Measurements from ENCODE around the gene DSCAML1.
"Not testable (repeated sequence)": the region's sequence is repeated elsewhere in the genome, so short reads cannot be mapped to it uniquely, and the experiment has no call there.

Gene DSCAML1

DNA sequence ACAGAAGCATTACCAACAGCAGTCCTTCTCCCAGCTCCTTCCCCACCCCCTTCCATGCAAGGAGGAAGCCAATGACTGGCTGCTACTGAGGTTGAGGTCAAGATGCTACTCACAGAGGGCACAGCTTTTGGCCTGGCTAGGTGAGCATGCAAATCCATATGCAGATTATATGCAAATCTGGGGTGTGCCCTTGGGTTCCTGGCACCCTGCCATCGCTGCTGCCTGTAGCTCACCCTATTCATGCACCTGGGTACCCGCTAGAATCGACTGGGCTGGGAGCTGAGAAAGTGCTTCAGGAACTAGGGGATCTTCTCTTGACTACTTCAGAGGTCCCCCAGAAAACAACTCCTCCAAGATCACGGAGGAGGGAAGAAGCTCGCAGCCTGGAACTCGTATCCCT lies 4.0 kb downstream of the DSCAML1 start:
- no peak for DNase-seq (ENCODE audit: low read depth in 2 of 2)

DNA sequence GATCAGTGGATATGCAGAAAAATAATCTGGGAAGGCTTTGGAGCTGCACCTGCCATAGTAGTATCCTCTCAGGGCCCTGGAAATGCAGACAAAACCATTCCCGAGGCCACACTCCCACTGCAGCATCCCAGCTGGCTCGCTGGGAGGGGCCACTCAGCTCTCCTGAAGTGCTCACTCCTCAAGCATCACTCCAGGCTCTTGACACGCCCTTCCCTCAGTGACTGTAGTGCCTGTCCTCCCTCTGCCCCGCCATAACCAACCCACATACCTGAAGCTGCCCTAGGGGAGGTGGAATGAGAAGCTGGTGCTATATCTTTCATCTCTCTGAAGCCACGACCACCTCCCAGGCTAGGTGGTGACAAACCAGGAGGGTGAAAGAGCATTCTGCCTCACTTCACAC lies 4.8 kb downstream of the DSCAML1 start:
- DNase-seq (ENCODE audit: low read depth in 2 of 2) = no peak

DNA sequence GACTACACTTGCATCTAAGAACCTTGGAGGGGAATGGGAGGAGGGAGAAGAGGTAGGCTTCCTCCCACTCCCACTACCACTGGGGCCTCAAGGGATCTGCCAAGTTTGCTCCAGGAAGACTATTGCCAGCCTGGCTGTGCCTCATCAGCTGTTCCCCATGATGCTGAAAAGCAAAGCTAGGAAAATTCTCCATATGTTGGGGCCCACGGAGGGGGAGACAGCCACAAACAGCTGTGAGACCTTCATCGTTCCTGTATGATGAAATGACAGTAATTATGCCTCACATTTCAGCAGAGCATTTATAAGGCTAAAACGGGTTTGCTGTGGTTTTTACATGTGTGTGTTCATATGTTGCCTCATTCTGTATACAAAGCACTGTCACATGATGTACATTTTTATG lies 6.7 kb downstream of the DSCAML1 start:
- no peak for DNase-seq (ENCODE audit: low read depth in 2 of 2)

DNA sequence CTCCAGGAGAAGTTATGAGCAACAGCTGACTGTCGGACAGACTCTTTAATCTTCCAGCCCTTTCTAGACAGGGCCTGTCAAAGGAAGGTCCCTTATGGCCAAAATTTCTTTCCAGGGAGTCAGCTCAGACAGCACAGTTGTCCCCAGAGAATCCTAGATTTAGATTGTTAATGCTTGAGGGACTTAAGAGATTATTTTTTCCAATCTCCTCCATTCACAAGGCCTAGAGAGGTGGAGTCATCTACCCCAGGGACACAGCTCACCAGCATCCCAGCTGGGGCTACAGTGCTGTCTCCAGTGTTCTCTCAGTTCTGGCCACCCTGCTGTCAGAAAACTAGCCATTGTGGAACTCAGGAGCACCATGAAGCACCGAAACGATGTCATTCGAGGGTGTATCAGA lies 7.8 kb downstream of the DSCAML1 start:
- no peak for DNase-seq (ENCODE audit: low read depth in 2 of 2)

DNA sequence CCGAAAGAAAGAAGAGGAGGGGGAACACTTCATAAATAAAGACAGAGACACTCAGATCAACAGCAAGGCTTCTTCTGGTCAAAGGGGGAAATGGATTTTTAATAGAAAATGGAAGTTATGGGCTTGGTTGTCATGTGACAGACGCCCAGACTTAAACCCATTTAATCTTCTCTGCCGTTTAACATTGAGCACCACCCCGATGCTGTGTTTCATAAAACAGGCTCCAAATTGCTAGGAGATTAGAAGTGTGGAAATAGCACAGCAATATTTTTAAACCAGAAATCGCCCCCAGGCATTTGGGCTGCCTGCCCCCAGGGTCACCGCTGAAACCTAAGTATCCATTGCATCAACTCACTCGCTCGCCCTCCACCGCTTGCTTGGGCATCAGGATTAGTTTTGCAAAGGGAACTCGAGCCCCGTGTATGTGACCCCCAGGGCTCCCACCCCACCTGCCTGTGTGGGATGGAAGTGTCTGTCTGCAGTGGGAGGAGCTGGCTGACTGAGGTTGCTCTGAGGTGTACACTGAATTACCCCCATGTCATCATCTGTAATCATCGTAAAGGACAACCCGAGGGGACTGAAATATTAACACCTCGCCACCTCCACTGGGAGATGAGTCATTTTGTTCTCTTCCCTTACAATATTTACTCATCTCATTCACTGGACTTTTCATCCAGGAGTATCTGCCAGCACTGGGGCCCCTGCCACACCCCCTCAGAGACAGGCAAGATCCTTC lies 10.7 kb downstream of the DSCAML1 start:
- no peak for DNase-seq (ENCODE audit: low read depth in 2 of 2)

- DNase-seq (ENCODE audit: low read depth in 2 of 2) = no peak
Measured at GRCh38 chr11:117782101-117782500, 14.9 kb downstream of the DSCAML1 start.

DNA sequence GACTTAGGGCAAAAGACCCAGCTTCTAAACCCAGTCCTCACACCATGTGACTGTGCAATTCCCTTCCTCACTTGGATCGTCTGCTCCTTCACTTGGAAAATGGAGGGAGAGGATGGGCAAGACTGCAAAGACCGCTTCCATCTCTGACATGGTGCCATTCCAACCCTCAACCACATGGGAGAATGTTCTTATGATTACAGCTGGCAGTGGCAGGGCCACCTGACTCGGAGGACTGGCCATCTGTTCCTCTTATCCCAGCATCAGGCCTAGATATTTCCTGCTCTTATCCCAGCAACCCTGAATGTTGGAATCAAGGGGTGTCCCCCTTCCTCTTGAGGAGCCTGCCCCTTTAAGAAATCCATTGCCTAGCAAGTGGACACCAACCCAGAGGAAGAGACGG lies 15.4 kb downstream of the DSCAML1 start:
- no peak for DNase-seq (ENCODE audit: low read depth in 2 of 2)

- DNase-seq (ENCODE audit: low read depth in 2 of 2) = no peak
Measured at GRCh38 chr11:117780456-117780855, 16.6 kb downstream of the DSCAML1 start.

DNA sequence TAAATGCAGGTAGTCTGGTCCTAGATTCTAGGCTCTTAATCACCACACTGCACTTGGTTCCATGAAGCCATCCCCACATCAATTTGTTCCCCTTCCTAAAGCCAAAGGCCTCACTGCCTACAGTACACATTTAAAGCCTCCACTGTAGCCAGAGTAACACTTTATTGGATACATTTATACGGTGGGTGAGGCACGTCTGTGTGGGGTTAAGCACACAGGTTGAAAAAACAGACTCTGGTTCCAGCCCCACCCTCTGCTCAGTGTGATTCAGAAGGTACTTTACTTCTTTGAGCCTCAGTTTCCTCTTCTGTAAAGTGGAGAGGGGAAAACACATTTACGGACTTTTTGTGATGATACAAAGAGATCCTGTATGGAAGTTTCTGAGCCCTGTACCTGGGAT lies 22.5 kb downstream of the DSCAML1 start:
- DNase-seq (ENCODE audit: low read depth in 2 of 2) = no peak

- DNase-seq (ENCODE audit: low read depth in 2 of 2) = no peak
Measured at GRCh38 chr11:117772360-117772759, 24.7 kb downstream of the DSCAML1 start.

GRCh38 chr11:117771841-117772240 lies 25.2 kb downstream of the DSCAML1 start:
- DNase-seq (ENCODE audit: low read depth in 2 of 2) = no peak

GRCh38 chr11:117771197-117771596 lies 25.8 kb downstream of the DSCAML1 start:
- no peak for DNase-seq (ENCODE audit: low read depth in 2 of 2)

GRCh38 chr11:117770061-117770460 lies 27.0 kb downstream of the DSCAML1 start:
- no peak for DNase-seq (ENCODE audit: low read depth in 2 of 2)

DNA sequence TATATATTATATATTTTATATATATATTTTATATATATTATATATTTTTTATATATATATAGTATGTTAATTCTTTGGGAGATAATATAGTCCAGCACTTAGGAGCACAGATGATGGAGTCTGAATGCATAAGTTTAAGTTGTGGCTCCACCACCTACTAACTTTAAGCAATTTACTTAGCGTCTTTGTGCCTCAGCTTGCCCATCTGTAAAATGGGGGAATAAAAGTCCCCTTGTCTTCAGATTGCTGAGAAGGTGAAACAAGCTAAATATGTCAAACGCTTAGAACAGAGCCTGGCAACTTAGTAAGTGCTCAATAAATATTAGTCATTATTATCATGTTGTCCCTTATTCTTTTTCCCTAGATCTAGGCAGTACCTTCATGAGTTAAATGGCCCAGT lies 27.5 kb downstream of the DSCAML1 start:
- DNase-seq (ENCODE audit: low read depth in 2 of 2) = no peak

GRCh38 chr11:117768506-117768905 lies 28.5 kb downstream of the DSCAML1 start:
- DNase-seq (ENCODE audit: low read depth in 2 of 2) = no peak

DNA sequence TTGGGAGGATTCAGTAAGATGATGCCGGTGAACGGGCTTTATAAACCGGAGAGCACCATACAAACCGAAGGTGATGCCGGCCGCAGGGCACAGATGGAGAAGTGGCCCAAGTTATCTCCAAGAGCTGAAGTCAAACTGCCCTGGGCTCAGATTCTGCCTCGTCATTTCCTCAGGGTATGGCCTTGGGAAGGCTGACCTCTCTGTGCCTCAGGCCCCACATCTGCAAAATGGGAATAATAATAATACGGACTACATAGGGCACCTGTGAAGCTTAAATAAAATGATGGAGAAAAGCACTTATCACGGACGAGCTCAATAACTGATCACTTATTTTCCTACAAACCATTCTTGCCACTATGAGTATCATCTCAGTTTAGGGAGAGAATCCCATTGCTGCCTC lies 29.9 kb downstream of the DSCAML1 start:
- DNase-seq (ENCODE audit: low read depth in 2 of 2) = no peak

DNA sequence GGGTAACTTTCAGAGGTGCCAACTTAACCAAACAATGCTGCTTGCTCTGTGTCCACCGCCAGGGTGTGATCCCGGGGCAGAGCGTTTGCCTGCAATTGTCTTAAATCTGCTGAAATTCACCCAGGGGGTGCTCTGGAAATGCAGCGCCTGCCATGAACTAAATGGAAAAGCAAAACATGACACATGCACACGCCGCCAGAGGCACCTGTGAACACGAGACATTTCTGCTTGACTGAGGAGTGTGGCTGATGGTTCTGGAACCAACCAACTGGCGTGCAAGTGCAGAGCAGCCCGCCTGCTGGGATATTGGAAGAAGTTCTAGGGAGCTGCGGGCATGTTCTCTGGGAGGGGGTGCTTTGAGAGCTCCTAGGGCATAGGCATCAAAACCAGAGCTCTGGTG lies 30.4 kb downstream of the DSCAML1 start:
- DNase-seq (ENCODE audit: low read depth in 2 of 2) = no peak

GRCh38 chr11:117766026-117766425 lies 31.0 kb downstream of the DSCAML1 start:
- no peak for DNase-seq (ENCODE audit: low read depth in 2 of 2)

GRCh38 chr11:117765068-117765467 lies 31.9 kb downstream of the DSCAML1 start:
- DNase-seq (ENCODE audit: low read depth in 2 of 2) = no peak

DNA sequence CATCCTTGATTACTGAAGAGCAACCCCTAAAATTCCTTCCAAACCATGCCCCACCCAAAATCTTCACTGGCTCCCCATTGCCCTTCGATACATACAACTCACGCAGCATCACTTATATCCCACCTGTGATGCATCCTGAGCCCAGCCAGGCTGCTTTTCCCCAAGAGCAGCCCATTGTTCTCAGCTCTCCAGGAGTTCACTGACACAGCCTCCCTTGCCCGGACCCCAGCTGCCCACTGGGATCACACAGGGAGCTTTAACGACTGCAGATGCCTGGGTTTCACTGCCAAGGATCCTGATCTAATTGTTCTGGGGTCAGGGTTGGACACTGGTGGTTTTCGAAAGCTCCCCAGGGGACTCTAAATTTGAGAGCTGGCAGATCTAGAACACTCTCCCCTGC lies 33.6 kb downstream of the DSCAML1 start:
- DNase-seq (ENCODE audit: low read depth in 2 of 2) = not testable (repeated sequence)

DNA sequence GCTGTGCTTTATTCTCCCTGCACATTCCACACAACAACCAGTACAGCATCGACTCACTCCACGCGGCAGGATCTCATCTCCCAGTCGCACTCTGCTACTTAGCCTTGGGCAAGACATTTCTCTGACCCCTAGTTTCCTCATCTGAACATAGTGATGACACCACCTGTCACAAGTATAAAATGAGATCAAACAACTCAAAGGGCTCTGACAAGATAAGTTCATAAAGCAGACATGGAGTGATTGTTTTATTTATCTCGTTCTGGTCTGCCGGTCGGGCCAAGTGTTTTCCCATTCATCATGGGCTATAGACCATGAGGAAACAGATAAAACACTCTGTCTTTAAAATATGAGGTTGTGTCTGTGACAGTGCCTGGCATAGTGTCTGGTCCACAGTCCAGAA lies 35.0 kb downstream of the DSCAML1 start:
- DNase-seq (ENCODE audit: low read depth in 2 of 2) = no peak

GRCh38 chr11:117759305-117759704 lies 37.7 kb downstream of the DSCAML1 start:
- DNase-seq (ENCODE audit: low read depth in 2 of 2) = no peak

- DNase-seq (ENCODE audit: low read depth in 2 of 2) = no peak
Measured at GRCh38 chr11:117754030-117754429, 43.0 kb downstream of the DSCAML1 start.

GRCh38 chr11:117752721-117753237 lies 44.2 kb downstream of the DSCAML1 start:
- no peak for DNase-seq (ENCODE audit: low read depth in 2 of 2)

Measured in stimulated activated CD8-positive, alpha-beta memory T cell treated with anti-CD3 and anti-CD28 coated beads, Interleukin-15, amount 100 ng/mL, for 48 hours (primary cell).